AG04450 (cell line): ENCODE results near the gene WDR33. TPM values are rescaled to one million over a fixed set of nuclear protein-coding genes. Genes with fewer than 3 reads are reported as not detected.
"Not testable (repeated sequence)": the region's sequence is repeated elsewhere in the genome, so short reads cannot be mapped to it uniquely, and the experiment has no call there.

Experiments used
- CTCF ChIA-PET: fragments of 300-600, 350-600 bp; formaldehyde crosslinking; extraction: SDS; loops from one replicate; lab custom pipeline; 2022; ENCODE audit warnings: antibody characterized with exemption, inconsistent platforms; lab: Charles Lee
- POLR2A ChIA-PET: fragments of 350-600 bp; formaldehyde crosslinking; extraction: SDS; loops from one replicate; lab custom pipeline; 2021; ENCODE audit warnings: antibody characterized with exemption, inconsistent platforms; lab: Yijun Ruan, JAX
- DNase-seq: peaks from one replicate; pipeline ENCODE4 v3.0.0-alpha.2; 2011; ENCODE audit warnings: low read depth, low spot score
- H3K27ac ChIP-seq: one replicate; pipeline ENCODE4 v1.5.1; 2012; ENCODE audit warnings: low read depth, low read length, control low read depth
- H3K27me3 ChIP-seq: one replicate; pipeline ENCODE4 v1.6.0; 2012; ENCODE audit warnings: low read length; ENCODE audit not compliant: control insufficient read depth, insufficient read depth
- H3K4me3 ChIP-seq: 2 replicates; pipeline ENCODE4 v1.5.1; 2011; ENCODE audit warnings: mild to moderate bottlenecking, low read depth, low read length, control low read depth
- H3K9me3 ChIP-seq: 2 replicates; pipeline ENCODE4 v1.5.1; 2012; ENCODE audit warnings: low read length; ENCODE audit not compliant: control insufficient read depth, insufficient read depth
- CTCF ChIP-seq: IDR thresholded peaks from 2 replicates; pipeline ENCODE4 v1.5.1; 2011; ENCODE audit warnings: low read depth, low read length, control low read depth, inconsistent platforms
- polyA plus RNA-seq: library from polyadenylated mRNA; depleted of rRNA; stranded (reverse); fragments of >200 nt; gene quantifications from 2 replicates; pipeline ENCODE4 v1.2.3, GENCODE V29; 2011

Gene WDR33
- polyA plus RNA-seq, 1 experiment = 54.1 TPM

GRCh38 chr2:127841466-127842178, 30.7 kb upstream of the WDR33 start:
- Histone ChIP-seq H3K4me3 (no peak overlapping the region), H3K9me3 (0 out of 2 replicates have a peak, but pooled peaks cover 3% of the 10 kb centered on the region), H3K27me3 (no peaks in the 10 kb centered on the region), H3K27ac (no peak overlapping the region)
- no peak for TF ChIP-seq CTCF
- CTCF ChIA-PET = no interaction called here
- POLR2A ChIA-PET = no interaction called here
- DNase-seq = no peak

- ChIA-PET CTCF (no interaction called here), POLR2A (no interaction called here)
- no peaks in the 10 kb centered on the region for H3K27me3 ChIP-seq
- 0 out of 2 replicates have a peak, but pooled peaks cover 3% of the 10 kb centered on the region for H3K9me3 ChIP-seq
- H3K27ac ChIP-seq = no peak overlapping the region
- H3K4me3 ChIP-seq = no peak overlapping the region
- no peak for DNase-seq
- no peak for TF ChIP-seq CTCF
These were observed 29.9 kb upstream of the WDR33 start for GRCh38 chr2:127840893-127841292.

GRCh38 chr2:127834951-127835350, 24.0 kb upstream of the WDR33 start:
- Histone ChIP-seq H3K9me3 (no peaks in the 10 kb centered on the region), H3K27ac (no peak overlapping the region), H3K4me3 (no peak overlapping the region), H3K27me3 (peaks cover 3% of the 10 kb centered on the region)
- ChIA-PET CTCF (no interaction called here), POLR2A (no interaction called here)
- DNase-seq = no peak
- no peak for TF ChIP-seq CTCF

- ChIA-PET CTCF (no interaction called here), POLR2A (no interaction called here)
- H3K9me3 ChIP-seq = peaks cover 4% of the 10 kb centered on the region; the same call in 1 of the 2 replicates
- no peak for TF ChIP-seq CTCF
- peaks cover 8% of the 10 kb centered on the region for H3K27me3 ChIP-seq
- no peak overlapping the region for H3K27ac ChIP-seq
- no peak overlapping the region for H3K4me3 ChIP-seq
- DNase-seq = no peak
These were observed 18.9 kb upstream of the WDR33 start for GRCh38 chr2:127829845-127830246.

- POLR2A ChIA-PET, H3K27ac ChIP-seq, H3K4me3 ChIP-seq, H3K9me3 ChIP-seq, DNase-seq, CTCF ChIA-PET, H3K27me3 ChIP-seq: not testable (repeated sequence)
These were observed 15.7 kb upstream of the WDR33 start for GRCh38 chr2:127826708-127827107.
